NCI-H2227 treated with DMSO at 0.1 percent for 48 hours (cell line): Measurements from ENCODE around the gene TLCD4.

Experiments
- DNase-seq: peaks from one replicate; lab custom pipeline; 2025; lab: John Stamatoyannopoulos, UW

The TLCD4 gene

DNA sequence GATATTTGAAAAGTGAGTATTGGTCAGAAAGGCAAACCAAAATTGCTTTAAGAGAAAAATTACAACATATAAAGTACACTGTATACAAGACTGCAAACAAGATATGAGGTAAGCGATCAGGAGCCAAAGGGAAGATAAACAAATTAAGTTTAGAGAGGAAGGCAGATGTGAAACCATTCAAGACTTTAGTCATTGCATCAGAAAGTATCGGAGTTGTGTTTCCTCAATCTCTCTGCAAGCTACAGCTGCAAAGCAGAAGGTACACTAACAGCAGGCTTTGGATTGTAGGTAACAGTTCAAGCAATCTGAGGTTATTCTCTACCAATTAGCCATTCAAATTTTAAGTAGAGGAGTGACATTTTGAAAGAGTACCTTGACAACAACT, 21.3 kb upstream of the TLCD4 start:
- DNase-seq: no peak

DNA sequence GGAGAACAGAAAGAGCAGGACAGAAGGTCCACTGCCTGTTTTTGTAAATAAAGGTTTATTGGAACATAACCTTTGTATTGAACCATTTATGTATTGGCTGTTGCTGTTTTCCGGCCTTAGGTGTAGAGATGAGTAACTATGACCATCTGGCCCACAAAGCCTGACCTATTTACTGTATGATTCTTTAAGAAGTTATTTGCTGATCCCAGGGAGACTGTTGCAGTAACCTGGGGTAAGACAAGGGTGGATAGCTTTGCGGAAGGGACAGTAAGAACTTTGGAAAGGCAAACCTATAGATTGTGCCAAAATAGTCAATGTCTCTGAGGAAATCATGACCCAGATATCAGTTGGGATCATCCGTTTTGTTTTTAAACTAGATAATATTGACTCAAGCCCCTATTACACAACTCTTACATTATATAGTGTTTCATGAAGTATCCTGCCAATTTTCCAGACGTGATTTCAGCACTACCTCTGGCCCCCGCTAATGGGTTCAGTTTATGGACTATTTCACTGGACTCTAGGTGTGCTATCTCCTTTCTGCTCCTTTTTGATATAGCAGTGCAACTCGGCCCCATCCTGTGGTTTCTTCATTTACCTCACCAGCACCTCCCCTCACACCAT, 20.8 kb upstream of the TLCD4 start:
- DNase-seq: no peak

DNA sequence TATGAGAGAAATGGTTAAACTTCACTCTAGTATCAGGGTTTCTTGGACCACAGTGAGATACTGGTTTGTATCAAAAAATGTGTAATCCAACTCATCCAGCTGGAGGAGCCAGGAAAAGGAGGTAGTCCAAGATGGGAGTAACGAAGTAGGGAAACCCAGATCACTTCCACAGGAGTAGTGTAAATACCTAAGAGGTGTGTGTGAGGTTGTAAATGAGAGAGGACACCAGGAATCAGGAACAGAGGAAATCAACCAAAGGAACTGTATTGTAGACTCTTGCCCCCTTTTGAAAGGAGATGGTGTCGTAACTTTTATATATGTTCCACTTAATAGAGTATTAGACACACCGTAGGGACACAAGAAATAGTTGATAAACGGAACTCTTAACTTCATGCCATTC, 19.7 kb upstream of the TLCD4 start:
- no peak for DNase-seq

DNA sequence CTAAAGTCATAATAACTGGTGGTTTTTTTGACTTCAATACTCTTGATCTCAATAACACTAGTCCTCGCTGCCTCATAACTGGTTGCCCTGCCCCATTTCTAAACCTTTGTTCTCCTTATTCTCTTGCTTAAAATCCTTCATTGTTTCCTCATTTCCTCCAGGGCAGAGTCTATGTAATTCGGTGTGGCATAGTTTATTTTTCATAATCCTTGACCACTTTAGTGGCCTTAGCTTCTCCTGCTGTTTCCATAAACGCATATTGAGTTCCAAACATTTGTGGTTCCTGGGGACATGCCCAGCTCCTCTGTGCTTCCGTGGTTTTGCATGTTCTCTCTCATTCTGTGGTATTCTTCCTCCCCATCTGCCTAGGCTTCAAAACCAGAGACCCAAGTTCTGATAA, 19.0 kb upstream of the TLCD4 start:
- no peak for DNase-seq

DNA sequence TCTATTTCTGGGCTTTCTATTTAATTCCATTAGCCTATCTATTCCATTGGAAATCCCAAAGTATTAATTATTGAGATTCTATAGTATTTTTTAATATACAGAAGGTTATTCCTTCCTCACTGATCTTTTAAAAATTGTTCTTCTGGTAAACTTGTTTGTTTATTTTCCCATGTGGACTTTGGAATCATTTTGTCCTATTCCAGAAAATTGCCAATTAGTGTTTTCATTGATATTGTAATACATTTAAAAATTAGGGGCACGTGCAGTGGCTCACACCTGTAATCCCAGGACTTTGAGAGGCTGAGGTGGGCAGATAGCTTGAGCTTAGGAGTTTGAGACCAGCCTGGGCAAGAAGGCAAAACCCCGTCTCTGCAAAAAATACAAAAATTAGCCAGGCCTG, 8.4 kb upstream of the TLCD4 start:
- no peak for DNase-seq

DNA sequence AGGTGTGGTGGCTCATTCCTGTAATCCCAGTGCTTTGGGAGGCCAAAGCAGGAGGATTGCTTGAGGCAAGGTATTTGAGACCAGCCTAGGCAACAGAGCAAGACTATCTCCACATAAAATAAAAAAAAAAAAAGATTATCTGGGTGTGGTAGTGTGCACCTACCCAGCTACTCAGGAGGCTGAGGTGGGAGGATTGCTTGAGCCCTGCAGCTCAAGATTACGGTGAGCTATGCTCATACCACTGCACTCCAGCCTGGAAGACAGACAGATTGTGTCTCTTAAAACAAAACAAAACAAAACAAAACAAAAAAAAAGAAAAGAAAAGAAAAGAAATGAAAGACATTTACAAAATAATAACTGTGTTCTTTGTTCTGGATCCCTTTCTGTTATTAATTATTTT, 6.1 kb upstream of the TLCD4 start:
- no peak for DNase-seq

DNA sequence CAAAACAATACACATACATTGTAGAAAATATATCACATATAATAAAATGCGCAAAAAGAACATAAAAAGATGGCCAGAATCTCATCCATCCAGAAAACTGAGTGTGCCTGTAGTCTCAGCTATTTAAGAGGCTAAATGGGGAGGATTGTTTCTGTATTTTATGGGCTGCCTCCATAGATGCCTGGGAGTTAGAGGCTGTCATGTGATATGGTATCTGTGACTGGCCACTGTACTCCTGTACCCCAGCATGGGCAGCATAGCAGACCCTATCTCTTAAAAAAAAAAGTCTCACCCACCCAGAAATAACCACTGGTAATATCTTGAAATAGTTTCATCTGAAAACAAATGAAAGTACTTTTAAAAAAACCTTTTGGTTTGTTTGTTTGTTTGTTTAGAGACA, 3.5 kb upstream of the TLCD4 start:
- no peak for DNase-seq

DNA sequence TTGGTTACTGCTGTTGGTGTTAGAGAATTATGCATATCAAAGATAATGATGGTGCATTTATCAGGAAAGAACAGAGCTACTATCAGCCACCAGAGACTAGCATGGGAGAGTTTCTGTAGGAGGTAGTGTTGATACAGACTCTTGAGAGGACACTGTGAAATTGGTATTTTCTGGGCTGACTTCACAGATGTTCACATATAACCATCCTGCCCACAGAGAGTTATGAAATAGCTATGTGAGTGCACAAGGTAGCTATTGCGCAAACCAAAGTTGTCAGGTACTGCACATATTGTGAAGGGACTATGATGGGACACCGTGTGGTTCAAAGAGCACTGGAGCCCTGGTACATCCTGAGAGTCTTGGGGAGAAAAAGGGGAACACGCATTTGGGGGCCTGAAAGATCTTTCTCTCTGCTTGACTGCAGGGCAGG, 1.4 kb upstream of the TLCD4 start:
- DNase-seq: no peak

DNA sequence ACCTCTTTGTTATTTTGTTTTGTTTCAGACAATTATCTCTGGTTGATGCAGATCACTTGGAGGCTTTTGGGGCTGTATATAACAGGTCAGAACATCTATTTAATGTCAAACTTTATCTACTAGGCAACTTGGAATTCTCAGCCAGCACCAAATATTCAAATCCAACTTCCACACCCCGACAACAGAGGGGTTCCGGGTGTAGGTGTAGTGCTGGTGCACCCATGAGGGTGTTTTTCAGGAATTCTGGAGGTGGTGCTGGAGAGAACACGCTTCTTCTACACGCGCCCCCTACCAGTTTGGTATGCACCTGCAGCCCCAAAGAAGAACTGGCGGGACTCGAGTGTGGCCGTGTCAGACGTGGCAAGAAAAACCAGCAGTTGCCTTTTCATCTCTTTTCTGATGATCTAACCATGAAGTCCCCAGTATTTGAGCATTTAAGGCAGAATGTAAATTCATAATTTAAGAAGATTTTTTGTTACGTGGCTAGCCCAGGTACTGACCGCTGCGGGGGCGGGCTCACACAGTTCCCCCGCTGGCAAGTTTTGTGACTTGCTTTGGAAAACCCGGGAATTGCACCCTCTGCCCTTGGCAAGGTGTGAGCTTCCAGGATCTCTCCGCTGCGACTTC, 462 bp upstream of the TLCD4 start:
- peak; percentile 82 for DNase-seq

DNA sequence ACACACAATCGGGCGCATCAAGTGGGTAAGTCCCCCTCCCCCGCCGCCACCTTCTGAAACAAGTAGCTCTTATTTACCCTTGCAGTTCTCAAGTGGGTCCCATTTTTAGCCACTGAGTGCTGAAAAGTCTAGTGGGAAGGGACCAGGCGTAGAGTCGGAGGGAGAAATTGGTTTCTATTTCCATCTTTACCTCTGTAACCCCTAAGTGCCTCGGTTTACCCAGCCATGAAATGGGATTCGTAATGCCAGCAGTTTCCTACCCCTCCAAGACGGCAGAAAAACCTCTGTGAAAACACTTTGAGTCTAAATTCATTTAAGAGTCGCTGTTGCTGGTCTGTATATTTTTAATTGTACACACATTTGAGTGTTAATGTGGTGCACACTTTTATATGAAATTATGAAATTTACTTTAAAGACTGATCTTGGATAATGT, 928 bp downstream of the TLCD4 start:
- peak; percentile 29 for DNase-seq

DNA sequence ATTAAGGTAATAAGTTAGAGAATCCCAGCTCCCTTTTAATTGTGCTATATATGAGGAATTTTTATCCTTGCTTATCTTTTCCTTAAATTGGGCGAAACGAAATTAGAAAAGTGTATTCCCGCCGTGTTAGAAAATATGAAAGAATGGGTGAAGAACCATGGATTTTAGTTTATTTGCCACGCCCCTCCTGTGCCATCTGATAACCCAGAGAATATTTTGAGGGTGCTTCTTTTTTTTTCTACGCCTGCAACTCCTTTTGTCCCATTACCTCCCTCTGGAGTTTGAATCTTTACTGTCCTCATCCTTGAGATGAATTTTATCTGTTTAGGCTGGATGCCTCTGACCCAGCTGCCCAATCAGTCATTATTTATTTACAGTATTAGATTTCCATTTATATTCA, 1.6 kb downstream of the TLCD4 start:
- no peak for DNase-seq

DNA sequence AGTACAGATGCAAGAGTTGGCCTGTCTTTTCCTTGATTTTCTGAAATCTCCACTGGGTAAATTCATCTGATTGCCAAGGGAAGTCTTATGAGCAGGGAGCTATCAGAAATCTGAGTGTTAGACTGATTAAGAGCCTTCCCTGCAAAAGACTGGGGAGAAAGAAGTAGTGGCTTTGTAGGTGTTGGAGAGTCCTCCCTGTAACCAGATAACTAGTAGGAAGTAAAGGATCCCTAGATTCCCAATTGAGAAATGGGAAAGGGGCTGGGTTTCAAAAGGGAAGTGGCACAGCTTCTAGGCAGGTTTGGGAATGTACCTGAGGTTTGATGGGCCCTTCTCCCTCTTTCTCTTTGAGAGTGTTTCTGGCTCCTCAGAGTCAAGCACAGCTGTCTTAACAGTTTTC, 2.1 kb downstream of the TLCD4 start:
- DNase-seq: no peak

DNA sequence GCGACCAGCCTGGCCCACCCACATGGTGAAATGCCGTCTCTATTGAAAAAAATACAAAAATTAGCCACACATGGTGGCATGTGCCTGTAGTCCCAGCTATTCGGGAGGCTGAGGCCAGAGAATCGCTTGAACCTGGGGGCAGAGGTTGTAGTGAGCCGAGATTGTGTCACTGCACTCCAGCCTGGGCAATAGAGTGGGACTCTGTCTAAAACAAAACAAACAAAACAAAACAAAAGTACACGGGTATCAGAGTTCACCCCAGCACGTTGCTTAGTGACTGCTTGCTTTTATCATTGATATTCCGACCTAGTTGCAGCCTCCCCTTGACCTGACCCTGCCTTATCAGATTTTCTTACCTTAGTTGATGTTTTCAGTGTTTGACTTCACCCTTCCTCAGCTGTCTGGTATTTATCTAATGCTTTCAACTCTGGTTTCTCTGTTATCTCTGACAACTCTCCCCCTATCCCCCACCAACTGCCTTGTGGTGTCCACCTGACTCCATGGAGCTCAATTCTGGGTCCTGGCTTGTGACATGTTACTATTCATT, 5.1 kb downstream of the TLCD4 start:
- no peak for DNase-seq

DNA sequence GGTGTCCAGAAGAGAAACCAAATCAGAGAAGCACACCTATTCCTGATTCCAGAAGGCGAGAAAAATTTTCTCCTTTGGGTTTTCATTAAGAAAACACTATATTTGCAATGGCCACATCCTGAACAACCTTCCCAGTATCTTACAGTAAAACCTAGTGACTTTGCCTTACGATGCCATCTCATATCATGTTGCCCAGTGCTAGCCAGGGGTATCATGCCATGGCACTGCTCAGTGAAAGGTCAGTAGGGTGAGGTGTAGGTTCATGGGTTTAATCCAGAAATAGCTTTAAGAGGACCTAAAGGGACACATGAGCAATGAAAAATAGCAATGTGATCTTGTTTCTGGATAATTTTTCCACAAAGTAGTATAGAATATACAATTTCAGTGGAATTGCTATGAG, 7.2 kb downstream of the TLCD4 start:
- no peak for DNase-seq

DNA sequence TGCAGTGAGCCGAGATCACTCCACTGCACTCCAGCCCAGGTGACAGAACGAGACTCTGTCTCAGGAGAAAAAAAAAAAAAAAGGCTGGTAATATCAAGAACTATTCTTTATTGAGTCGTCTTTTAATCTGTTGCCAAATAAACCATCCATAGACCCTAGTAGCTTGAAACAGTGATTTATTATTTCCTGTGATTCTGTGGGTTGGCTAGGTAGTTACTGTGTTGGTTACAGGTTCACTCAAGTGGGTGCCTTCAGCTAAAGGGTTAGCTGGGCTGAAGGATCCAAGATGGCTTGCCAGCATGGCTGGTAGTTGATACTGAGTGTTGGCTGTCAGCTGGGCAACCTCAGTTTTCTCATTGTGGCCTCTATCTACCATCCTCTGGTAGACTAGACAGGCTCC, 9.2 kb downstream of the TLCD4 start:
- no peak for DNase-seq

DNA sequence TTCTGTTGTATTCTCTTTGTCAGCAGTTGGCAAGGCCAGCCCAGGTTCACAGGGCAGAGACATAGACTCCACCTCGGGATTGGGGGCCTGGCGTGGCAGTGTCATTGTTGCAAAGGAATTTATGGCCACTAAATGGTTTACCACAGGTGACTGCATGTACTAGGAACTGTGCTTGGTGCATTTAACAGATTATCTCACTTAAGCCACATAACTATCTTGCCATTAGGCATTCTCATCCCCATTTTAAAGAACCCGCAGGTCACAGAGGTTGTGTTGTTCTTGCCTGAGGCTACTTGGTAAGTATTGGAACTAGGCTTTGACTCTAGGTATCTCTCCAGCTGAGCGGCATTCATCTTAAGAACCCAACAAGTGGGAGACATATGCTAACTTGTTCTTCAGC, 9.7 kb downstream of the TLCD4 start:
- no peak for DNase-seq

DNA sequence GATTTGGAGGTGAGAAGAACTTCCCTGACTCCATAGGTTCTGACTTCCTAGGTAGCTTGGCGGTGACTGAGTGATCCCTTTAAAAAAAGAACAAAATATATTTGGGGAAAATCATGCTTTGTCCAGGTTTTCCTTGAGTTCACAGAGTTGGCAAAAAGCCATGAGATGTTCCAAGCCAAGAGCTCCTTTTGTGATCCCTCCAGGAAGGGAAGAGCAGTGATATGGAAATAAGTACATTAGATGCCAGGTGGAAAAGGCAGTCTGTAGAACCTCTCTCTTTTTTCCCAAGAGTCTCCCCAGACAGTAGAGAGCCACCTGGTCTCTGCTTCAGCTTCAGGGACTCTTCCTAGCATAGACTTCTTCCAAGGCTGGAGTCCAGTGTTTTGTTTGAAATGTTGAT, 10.2 kb downstream of the TLCD4 start:
- no peak for DNase-seq

DNA sequence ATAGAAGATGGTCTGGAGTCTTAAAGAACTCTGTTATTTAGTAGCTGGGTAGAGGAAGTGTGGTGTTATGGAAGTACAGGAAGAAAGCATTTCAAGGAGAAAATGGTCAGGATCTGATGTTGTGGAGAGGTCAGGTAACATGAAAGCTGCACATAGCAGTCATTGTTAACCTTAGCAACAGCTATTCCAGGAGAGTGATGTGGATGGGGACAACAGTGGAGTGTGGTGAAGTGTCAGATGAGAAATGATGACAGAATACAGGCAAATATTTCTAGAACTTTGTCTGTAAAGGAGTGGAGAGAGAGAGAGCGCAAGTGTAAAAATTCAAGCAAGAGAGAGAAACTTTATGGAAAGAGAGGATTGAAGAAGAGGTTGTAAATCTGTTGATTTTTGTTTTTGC, 15.6 kb downstream of the TLCD4 start:
- no peak for DNase-seq

DNA sequence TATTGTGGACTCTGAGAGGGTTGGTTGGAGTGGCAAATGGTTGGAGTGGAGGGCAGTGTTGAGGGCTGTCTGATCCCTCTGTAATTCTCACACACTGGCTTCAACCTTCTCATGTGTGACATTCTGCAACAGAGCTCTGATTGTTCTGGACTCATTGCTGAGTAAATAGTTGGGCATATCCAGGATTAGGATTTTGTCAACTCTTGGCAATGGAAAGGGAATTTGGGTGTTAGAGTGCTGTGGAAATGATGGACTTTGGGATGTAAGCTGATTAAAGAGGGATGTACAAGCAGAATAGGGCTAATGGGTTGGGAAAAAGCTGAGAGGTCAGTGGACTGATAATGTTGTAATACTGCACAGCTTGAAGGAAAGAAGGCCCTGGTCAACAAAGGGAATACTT, 16.5 kb downstream of the TLCD4 start:
- no peak for DNase-seq

DNA sequence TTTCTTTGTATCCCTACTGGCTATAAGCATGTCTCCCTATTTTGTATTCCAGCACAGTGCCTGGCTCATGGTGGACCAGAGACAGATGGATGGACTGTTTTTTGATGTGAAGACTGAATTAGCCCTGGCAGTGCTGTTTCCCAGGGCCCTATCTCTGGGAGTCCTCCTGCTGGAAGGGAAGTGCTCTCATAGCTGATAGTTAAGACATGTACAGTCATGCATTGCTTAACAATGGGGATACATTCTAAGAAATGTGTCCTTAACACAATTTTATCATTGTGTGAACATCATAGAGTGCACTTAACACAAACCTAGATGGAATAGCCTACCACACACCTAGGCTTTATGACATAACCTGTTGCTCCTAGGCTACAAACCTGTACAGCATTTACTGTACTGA, 21.1 kb downstream of the TLCD4 start:
- DNase-seq: no peak

DNA sequence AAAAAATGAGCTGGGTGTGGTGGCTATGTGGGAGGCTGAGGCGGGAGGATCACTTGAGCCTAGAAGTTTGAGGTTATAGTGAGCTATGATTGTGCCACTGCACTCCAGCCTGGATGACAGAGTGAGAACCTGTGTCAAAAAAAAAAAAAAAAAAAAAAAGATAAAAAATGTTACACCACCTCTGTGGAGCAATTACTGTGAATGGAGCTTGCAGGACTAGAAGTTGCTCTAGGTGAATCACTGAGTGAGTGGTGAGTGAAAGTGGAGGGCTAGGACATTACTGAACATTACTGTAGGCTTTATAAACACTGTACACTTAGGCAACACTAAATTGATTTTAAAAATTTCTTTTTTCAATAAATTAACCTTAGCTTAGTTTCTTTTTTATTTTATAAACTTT, 21.9 kb downstream of the TLCD4 start:
- DNase-seq: no peak

DNA sequence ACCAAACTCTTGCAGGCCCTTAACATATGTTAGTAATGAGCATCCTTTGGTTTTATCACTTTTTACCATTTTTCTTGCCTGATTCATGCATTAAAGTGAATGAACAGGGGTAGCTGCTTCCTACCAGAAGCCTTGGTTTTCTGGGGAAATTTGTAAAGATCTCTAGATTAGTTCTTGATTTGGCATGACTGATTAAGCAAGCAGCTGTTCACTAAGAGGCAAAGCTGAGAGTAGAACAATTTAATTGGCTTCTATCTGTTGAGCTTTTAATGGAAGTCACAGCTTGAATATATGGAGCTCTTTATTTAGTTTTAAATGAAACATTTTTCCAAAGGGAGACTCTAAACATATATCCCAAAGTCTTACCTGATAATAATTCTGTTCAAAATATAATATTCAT, 23.6 kb downstream of the TLCD4 start:
- DNase-seq: no peak

DNA sequence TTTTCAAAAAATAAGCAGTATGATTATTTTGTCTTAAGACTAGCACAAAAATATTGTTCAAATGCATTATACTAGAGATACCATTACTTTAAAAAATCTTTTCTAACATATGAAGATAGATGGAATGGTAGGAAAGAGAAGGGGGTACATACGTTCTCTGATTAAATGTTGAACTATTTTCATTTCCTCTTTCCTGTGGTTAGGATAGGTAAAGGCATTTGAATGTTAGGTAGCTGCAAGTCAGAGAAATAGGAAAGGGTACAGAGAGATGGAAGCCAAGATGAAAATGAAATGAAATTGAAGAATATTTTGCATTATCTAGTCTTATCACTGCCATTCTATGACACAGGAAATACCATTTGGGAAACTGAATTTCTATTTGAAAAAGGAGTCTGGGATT, 28.3 kb downstream of the TLCD4 start:
- DNase-seq: no peak

DNA sequence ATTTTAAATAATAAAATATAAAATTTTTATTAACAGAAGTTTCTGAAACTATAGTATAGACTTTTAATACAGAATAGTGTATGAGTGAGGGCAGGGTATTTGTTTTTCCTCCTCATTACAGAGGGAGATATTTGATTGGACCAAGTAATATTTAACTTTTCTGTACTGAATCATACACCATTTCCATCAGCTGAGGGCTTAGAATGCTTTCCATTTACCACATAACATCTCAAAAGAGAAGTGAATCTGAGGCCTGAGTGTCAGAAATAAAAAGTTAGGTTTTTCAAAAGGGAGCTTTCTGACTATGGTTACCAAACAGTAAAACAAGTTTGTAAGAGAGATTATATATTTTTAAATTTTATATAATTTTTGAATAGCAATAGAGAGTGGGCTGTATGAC, 29.5 kb downstream of the TLCD4 start:
- DNase-seq: no peak
